ENCODE measurements around the gene DLG2.

The DLG2 gene

GRCh38 chr11:83410605-83411565 lies 2216.3 kb downstream of the DLG2 start:
- no peak for DNase-seq
- Histone ChIP-seq H3K27me3 (replicated peaks; ENCODE audit: insufficient read depth, low read length) (no peaks in the 10 kb centered on the region), H3K4me3 (ENCODE audit: low read length) (no peak overlapping the region), H3K9me2 (replicated peaks; ENCODE audit: insufficient read depth, low read length) (no peaks in the 10 kb centered on the region), H3K36me3 (replicated peaks; ENCODE audit: insufficient read depth, low read length) (no peaks in the 10 kb centered on the region), H3K9me3 (replicated peaks; ENCODE audit: insufficient read depth, low read length) (no peaks in the 10 kb centered on the region), H3K4me1 (ENCODE audit: low read length) (no peaks in the 10 kb centered on the region), H3K27ac (ENCODE audit: low read length) (no peak overlapping the region), H3K4me2 (ENCODE audit: low read depth, low read length) (no peak overlapping the region), H3K9ac (ENCODE audit: low read length) (no peak overlapping the region), H2AFZ (ENCODE audit: low read length) (no peak overlapping the region), H4K20me1 (ENCODE audit: insufficient read depth, low read length) (no peaks in the 10 kb centered on the region), H3F3A (ENCODE audit: insufficient read depth, low read length) (no peaks in the 10 kb centered on the region), H3K79me2 (ENCODE audit: low read length) (no peaks in the 10 kb centered on the region)
- TF ChIP-seq EZH2 (optimal IDR thresholded peaks at IDR 0.05; ENCODE audit: low read depth, low read length) (no peak), EZH2phosphoT487 (IDR thresholded peaks at IDR 0.05; ENCODE audit: low read length) (no peak), CTCF (IDR thresholded peaks at IDR 0.05; ENCODE audit: low read length) (no peak)

DNA sequence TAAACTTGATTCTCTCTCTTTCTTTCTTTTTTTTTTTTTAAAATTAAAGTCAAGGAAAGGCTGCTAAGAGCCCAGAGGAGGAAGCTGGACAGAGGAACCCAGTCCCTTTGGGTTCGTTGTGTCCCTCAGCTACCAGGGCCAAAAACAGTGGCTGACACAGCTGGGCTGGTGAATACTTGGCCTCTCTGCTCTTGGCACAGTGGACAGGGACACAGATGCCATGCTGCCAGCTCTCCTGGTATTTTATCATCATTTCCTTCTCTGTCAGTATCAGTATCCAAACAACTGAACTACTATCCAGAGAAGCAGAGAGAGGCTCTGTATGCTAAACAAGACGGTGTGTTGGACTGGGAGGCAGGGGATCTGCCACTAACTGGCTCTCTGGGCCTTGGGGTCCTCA lies 2217.3 kb downstream of the DLG2 start:
- H3F3A ChIP-seq (ENCODE audit: insufficient read depth, low read length) = no peaks in the 10 kb centered on the region
- no peak overlapping the region for H2AFZ ChIP-seq (ENCODE audit: low read length)
- no peaks in the 10 kb centered on the region for H3K9me3 ChIP-seq (replicated peaks; ENCODE audit: insufficient read depth, low read length)
- no peak for DNase-seq
- H3K79me2 ChIP-seq (ENCODE audit: low read length) = no peaks in the 10 kb centered on the region
- H3K27me3 ChIP-seq (replicated peaks; ENCODE audit: insufficient read depth, low read length) = no peaks in the 10 kb centered on the region
- H3K4me2 ChIP-seq (ENCODE audit: low read depth, low read length) = no peak overlapping the region
- H3K4me3 ChIP-seq (ENCODE audit: low read length) = no peak overlapping the region
- H3K9ac ChIP-seq (ENCODE audit: low read length) = no peak overlapping the region
- no peaks in the 10 kb centered on the region for H3K9me2 ChIP-seq (replicated peaks; ENCODE audit: insufficient read depth, low read length)
- TF ChIP-seq CTCF (IDR thresholded peaks at IDR 0.05; ENCODE audit: low read length) (no peak), EZH2 (optimal IDR thresholded peaks at IDR 0.05; ENCODE audit: low read depth, low read length) (no peak), EZH2phosphoT487 (IDR thresholded peaks at IDR 0.05; ENCODE audit: low read length) (no peak)
- no peaks in the 10 kb centered on the region for H4K20me1 ChIP-seq (ENCODE audit: insufficient read depth, low read length)
- H3K36me3 ChIP-seq (replicated peaks; ENCODE audit: insufficient read depth, low read length) = no peaks in the 10 kb centered on the region
- no peak overlapping the region for H3K27ac ChIP-seq (ENCODE audit: low read length)
- H3K4me1 ChIP-seq (ENCODE audit: low read length) = no peaks in the 10 kb centered on the region

- DNase-seq = no peak
- H3K27me3 ChIP-seq (replicated peaks; ENCODE audit: insufficient read depth, low read length) = no peaks in the 10 kb centered on the region
- H3K9me2 ChIP-seq (replicated peaks; ENCODE audit: insufficient read depth, low read length) = no peaks in the 10 kb centered on the region
- TF ChIP-seq EZH2 (optimal IDR thresholded peaks at IDR 0.05; ENCODE audit: low read depth, low read length) (no peak), CTCF (IDR thresholded peaks at IDR 0.05; ENCODE audit: low read length) (no peak), EZH2phosphoT487 (IDR thresholded peaks at IDR 0.05; ENCODE audit: low read length) (no peak)
- no peaks in the 10 kb centered on the region for H3K4me1 ChIP-seq (ENCODE audit: low read length)
- no peaks in the 10 kb centered on the region for H3K9me3 ChIP-seq (replicated peaks; ENCODE audit: insufficient read depth, low read length)
- no peak overlapping the region for H3K4me3 ChIP-seq (ENCODE audit: low read length)
- H3K27ac ChIP-seq (ENCODE audit: low read length) = no peak overlapping the region
- no peaks in the 10 kb centered on the region for H3K79me2 ChIP-seq (ENCODE audit: low read length)
- no peaks in the 10 kb centered on the region for H3K36me3 ChIP-seq (replicated peaks; ENCODE audit: insufficient read depth, low read length)
- no peak overlapping the region for H3K4me2 ChIP-seq (ENCODE audit: low read depth, low read length)
- H4K20me1 ChIP-seq (ENCODE audit: insufficient read depth, low read length) = no peaks in the 10 kb centered on the region
- no peak overlapping the region for H3K9ac ChIP-seq (ENCODE audit: low read length)
- no peaks in the 10 kb centered on the region for H3F3A ChIP-seq (ENCODE audit: insufficient read depth, low read length)
- no peak overlapping the region for H2AFZ ChIP-seq (ENCODE audit: low read length)
Observed at GRCh38 chr11:83409476-83409875, 2217.7 kb downstream of the DLG2 start.

Data from MM.1S (cell line).